Ishikawa (cell line): ENCODE measurements around the gene TERB1.

Source experiments
- CEBPB ChIP-seq: IDR thresholded peaks from 2 replicates; pipeline ENCODE4 v1.6.1; 2012
- CREB1 ChIP-seq: IDR thresholded peaks from 2 replicates; pipeline ENCODE4 v1.6.1; 2012; ENCODE audit warnings: low read depth
- EGR1 ChIP-seq: IDR thresholded peaks from 2 replicates; pipeline ENCODE4 v1.6.1; 2012
- EP300 ChIP-seq: IDR thresholded peaks from 2 replicates; pipeline ENCODE4 v1.6.1; 2012; ENCODE audit warnings: borderline replicate concordance
- FOXM1 ChIP-seq: IDR thresholded peaks from 2 replicates; pipeline ENCODE4 v1.6.1; 2012; ENCODE audit warnings: low read depth, borderline replicate concordance
- MAX ChIP-seq: IDR thresholded peaks from 2 replicates; pipeline ENCODE4 v1.6.1; 2012
- NFIC ChIP-seq: IDR thresholded peaks from 2 replicates; pipeline ENCODE4 v1.6.1; 2012
- RAD21 ChIP-seq: IDR thresholded peaks from 2 replicates; pipeline ENCODE4 v1.6.1; 2012; ENCODE audit warnings: low read depth
- REST ChIP-seq: IDR thresholded peaks from 2 replicates; pipeline ENCODE4 v1.6.1; 2012; ENCODE audit warnings: low read depth, mild to moderate bottlenecking
- TAF1 ChIP-seq: IDR thresholded peaks from 2 replicates; pipeline ENCODE4 v1.6.1; 2012; ENCODE audit warnings: low read depth, mild to moderate bottlenecking
- TCF12 ChIP-seq: IDR thresholded peaks from 2 replicates; pipeline ENCODE4 v1.6.1; 2012; ENCODE audit warnings: low read depth
- TEAD4 ChIP-seq: IDR thresholded peaks from 2 replicates; pipeline ENCODE4 v1.6.1; 2012
- USF1 ChIP-seq: IDR thresholded peaks from 2 replicates; pipeline ENCODE4 v1.6.1; 2012
- YY1 ChIP-seq: IDR thresholded peaks from 2 replicates; pipeline ENCODE4 v1.6.1; 2012; ENCODE audit warnings: low read depth

GRCh38 chr16:66798161-66798560 is 3.2 kb downstream of the TERB1 start:
- no peak for TF ChIP-seq EP300
- TF ChIP-seq TAF1 = no peak
- TF ChIP-seq EGR1 = no peak
- TF ChIP-seq RAD21 = no peak
- no peak for TF ChIP-seq USF1
- TF ChIP-seq CREB1 = no peak
- no peak for TF ChIP-seq FOXM1
- TF ChIP-seq NFIC = no peak
- no peak for TF ChIP-seq YY1
- no peak for TF ChIP-seq TEAD4
- TF ChIP-seq TCF12 = no peak
- no peak for TF ChIP-seq REST
- TF ChIP-seq CEBPB = no peak
- no peak for TF ChIP-seq MAX
